OCI-LY3 (cell line): ENCODE results near the gene JAZF1.

Experiments used
- H2AFZ ChIP-seq: fragments of 200-600, 300-600 bp; shearing (Covaris generic); 2 replicates; pipeline ENCODE4 v1.6.0; 2014; ENCODE audit warnings: antibody characterized with exemption, low read depth, low read length
- H3K27ac ChIP-seq: fragments of 200-600, 300-600 bp; sonication (generic); 2 replicates; pipeline ENCODE4 v1.5.1; 2014; ENCODE audit warnings: mild to moderate bottlenecking, low read length, moderate library complexity, mixed read lengths
- H3K27me3 ChIP-seq: fragments of 200-600, 300-600 bp; sonication (generic); 2 replicates; pipeline ENCODE4 v1.6.1; 2014; ENCODE audit warnings: low read depth, low read length, mixed read lengths
- H3K36me3 ChIP-seq: fragments of 200-600, 300-600 bp; sonication (generic); replicated peaks from 2 replicates; pipeline ENCODE3; 2014; ENCODE audit warnings: low read depth, low read length, mixed read lengths
- H3K4me1 ChIP-seq: fragments of 300-600, 200-600 bp; sonication (generic); 2 replicates; pipeline ENCODE4 v1.6.1; 2014; ENCODE audit warnings: low read length, mixed read lengths
- H3K4me2 ChIP-seq: fragments of 200-600, 300-600 bp; sonication (generic); 2 replicates; pipeline ENCODE4 v1.6.1; 2014; ENCODE audit warnings: low read length, mixed read lengths
- H3K4me3 ChIP-seq: fragments of 300-600, 200-600 bp; sonication (generic); 2 replicates; pipeline ENCODE4 v1.5.1; 2014; ENCODE audit warnings: antibody characterized with exemption, mild to moderate bottlenecking, low read length, moderate library complexity
- H3K79me2 ChIP-seq: fragments of 300-600, 200-600 bp; shearing (Covaris generic); 2 replicates; pipeline ENCODE4 v1.6.1; 2014; ENCODE audit warnings: mild to moderate bottlenecking, low read length, mixed read lengths
- H3K9ac ChIP-seq: fragments of 300-600, 200-600 bp; shearing (Covaris generic); 2 replicates; pipeline ENCODE4 v1.6.0; 2014; ENCODE audit warnings: mild to moderate bottlenecking, low read length, moderate library complexity
- H3K9me3 ChIP-seq: fragments of 200-600, 300-600 bp; shearing (Covaris generic); 2 replicates; pipeline ENCODE4 v1.6.1; 2014; ENCODE audit warnings: low read length, mixed read lengths; ENCODE audit not compliant: insufficient read depth
- H4K20me1 ChIP-seq: fragments of 200-600, 300-600 bp; sonication (generic); 2 replicates; pipeline ENCODE4 v1.6.1; 2016; ENCODE audit warnings: low read length, mixed read lengths; ENCODE audit not compliant: insufficient read depth
- CTCF ChIP-seq: fragments of 200-600, 300-600 bp; sonication (generic); IDR thresholded peaks from 2 replicates; pipeline ENCODE4 v1.5.1; 2014; ENCODE audit warnings: antibody characterized with exemption, low read length, low read depth
- EZH2phosphoT487 ChIP-seq: fragments of 200-600 bp; shearing (Covaris generic); IDR thresholded peaks from 2 replicates; pipeline ENCODE4 v1.6.1; 2018; ENCODE audit warnings: antibody characterized with exemption, mixed run types, low read depth

Gene JAZF1

GRCh38 chr7:27784399-27785053, 396.1 kb downstream of the JAZF1 start:
- no peak overlapping the region for H3K4me2 ChIP-seq

DNA sequence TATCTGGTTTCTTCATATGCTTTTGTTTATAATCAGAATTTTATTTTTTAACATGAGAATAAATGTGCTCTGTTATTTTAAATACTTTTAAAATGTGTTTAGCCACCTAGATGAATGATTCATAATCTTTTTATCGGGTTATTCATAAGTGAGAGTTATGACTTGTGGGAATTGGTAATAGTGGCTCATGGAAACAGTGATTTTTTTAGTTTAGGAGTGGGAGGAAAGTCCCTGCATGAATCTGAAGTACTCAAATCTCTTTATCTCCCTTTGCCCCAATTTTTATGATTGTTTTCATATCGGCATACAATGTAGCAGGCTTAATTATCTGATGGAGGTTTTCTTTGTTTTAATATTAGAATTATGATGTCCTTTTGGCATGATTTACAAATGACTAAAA, 397.7 kb downstream of the JAZF1 start:
- no peak for TF ChIP-seq EZH2phosphoT487
- no peak for TF ChIP-seq CTCF
- no peaks in the 10 kb centered on the region for H3K27me3 ChIP-seq
- no peaks in the 10 kb centered on the region for H3K4me1 ChIP-seq
- no peaks in the 10 kb centered on the region for H3K9me3 ChIP-seq
- no peaks in the 10 kb centered on the region for H4K20me1 ChIP-seq
- no peak overlapping the region for H3K27ac ChIP-seq
- H3K36me3 ChIP-seq, result no peaks in the 10 kb centered on the region
- H3K4me2 ChIP-seq, result no peak overlapping the region
- no peak overlapping the region for H3K9ac ChIP-seq
- H2AFZ ChIP-seq, result no peak overlapping the region
- no peak overlapping the region for H3K4me3 ChIP-seq
- H3K79me2 ChIP-seq, result no peaks in the 10 kb centered on the region

More at GRCh38 chr7:27784399-27785053, 396.1 kb downstream of the JAZF1 start:
- no peaks in the 10 kb centered on the region for H3K36me3 ChIP-seq
- H2AFZ ChIP-seq, result no peak overlapping the region
- no peak overlapping the region for H3K4me3 ChIP-seq
- H3K27ac ChIP-seq, result no peak overlapping the region
- H3K79me2 ChIP-seq, result no peaks in the 10 kb centered on the region
- no peaks in the 10 kb centered on the region for H4K20me1 ChIP-seq
- no peaks in the 10 kb centered on the region for H3K9me3 ChIP-seq
- no peaks in the 10 kb centered on the region for H3K4me1 ChIP-seq
- H3K27me3 ChIP-seq, result no peaks in the 10 kb centered on the region
- TF ChIP-seq EZH2phosphoT487 (no peak), CTCF (peak; percentile 61)
- H3K9ac ChIP-seq, result no peak overlapping the region

GRCh38 chr7:27781188-27781587, 399.4 kb downstream of the JAZF1 start:
- no peaks in the 10 kb centered on the region for H3K9me3 ChIP-seq
- no peak overlapping the region for H3K9ac ChIP-seq
- no peak overlapping the region for H3K4me2 ChIP-seq
- no peaks in the 10 kb centered on the region for H3K79me2 ChIP-seq
- H4K20me1 ChIP-seq, result no peaks in the 10 kb centered on the region
- H3K36me3 ChIP-seq, result no peaks in the 10 kb centered on the region
- H3K27ac ChIP-seq, result no peak overlapping the region
- no peak overlapping the region for H3K4me3 ChIP-seq
- no peaks in the 10 kb centered on the region for H3K27me3 ChIP-seq
- no peak overlapping the region for H2AFZ ChIP-seq
- TF ChIP-seq CTCF, result no peak
- TF ChIP-seq EZH2phosphoT487, result no peak
- H3K4me1 ChIP-seq, result no peaks in the 10 kb centered on the region
